ENCODE results near the gene GPS2. TPM values are rescaled to one million over a fixed set of nuclear protein-coding genes. Genes with fewer than 3 reads are reported as not detected.

The GPS2 gene
- total RNA-seq, 2 donors from 2014 or later = 80.4 to 97.0 TPM

- no peaks in the 10 kb centered on the region for H3K36me3 ChIP-seq
- peak overlapping the region in 1 of 2 donors; percentile 11 for H3K4me3 ChIP-seq
- peak overlapping the region in 1 of 2 donors; percentile 19 for H3K27ac ChIP-seq
- peak; percentile 78 to 88 for TF ChIP-seq CTCF (IDR thresholded peaks at IDR 0.05)
- no peaks in the 10 kb centered on the region for H3K27me3 ChIP-seq
- DNase-seq (ENCODE audit: low spot score) = peak; percentile 78
- peaks cover 0 to 42% of the 10 kb centered on the region in 2 donors for H3K4me1 ChIP-seq
- H3K9me3 ChIP-seq = no peaks in the 10 kb centered on the region
These were observed 41.0 kb upstream of the GPS2 start for GRCh38 chr17:7356072-7356549.

GRCh38 chr17:7355573-7355972, 40.4 kb upstream of the GPS2 start:
- Histone ChIP-seq H3K4me1 (peaks cover 0 to 48% of the 10 kb centered on the region in 2 donors), H3K27ac (no peak overlapping the region), H3K4me3 (no peak overlapping the region), H3K27me3 (no peaks in the 10 kb centered on the region), H3K9me3 (no peaks in the 10 kb centered on the region), H3K36me3 (no peaks in the 10 kb centered on the region)
- TF ChIP-seq CTCF (IDR thresholded peaks at IDR 0.05) = no peak
- no peak for DNase-seq (ENCODE audit: low spot score)

GRCh38 chr17:7355053-7355452, 39.9 kb upstream of the GPS2 start, which contains the start of gene TMEM95:
Gene TMEM95 (plus strand): TSS chr17:7355156. CDS start chr17:7355205, 49 bp downstream.
- H3K36me3 ChIP-seq = no peaks in the 10 kb centered on the region
- H3K4me1 ChIP-seq = peaks cover 0 to 53% of the 10 kb centered on the region in 2 donors
- peak within 1 kb of the TSS in 1 of 2 donors; percentile 18 for H3K27ac ChIP-seq
- DNase-seq (ENCODE audit: low spot score) = no peak
- no peak within 1 kb of the TSS for H3K4me3 ChIP-seq
- H3K27me3 ChIP-seq = no peaks in the 10 kb centered on the region
- no peaks in the 10 kb centered on the region for H3K9me3 ChIP-seq
- no peak for TF ChIP-seq CTCF (IDR thresholded peaks at IDR 0.05)

GRCh38 chr17:7354262-7354843, 39.2 kb upstream of the GPS2 start:
- Histone ChIP-seq H3K4me1 (peaks cover 0 to 60% of the 10 kb centered on the region in 2 donors), H3K27ac (no peak overlapping the region), H3K9me3 (no peaks in the 10 kb centered on the region), H3K27me3 (no peaks in the 10 kb centered on the region), H3K4me3 (no peak overlapping the region), H3K36me3 (no peaks in the 10 kb centered on the region)
- TF ChIP-seq CTCF (IDR thresholded peaks at IDR 0.05) = no peak
- no peak for DNase-seq (ENCODE audit: low spot score)

GRCh38 chr17:7352910-7353635, 37.9 kb upstream of the GPS2 start:
- H3K4me1 ChIP-seq = peaks cover 0 to 73% of the 10 kb centered on the region in 2 donors
- DNase-seq (ENCODE audit: low spot score) = no peak
- no peaks in the 10 kb centered on the region for H3K27me3 ChIP-seq
- no peak for TF ChIP-seq CTCF (IDR thresholded peaks at IDR 0.05)
- H3K36me3 ChIP-seq = no peaks in the 10 kb centered on the region
- peak overlapping the region; percentile 68 to 73 for H3K4me3 ChIP-seq
- peak overlapping the region; percentile 96 to 98 for H3K27ac ChIP-seq
- H3K9me3 ChIP-seq = no peaks in the 10 kb centered on the region
